Left renal pelvis (tissue), 4 donors: ENCODE results near the gene MRPS5. TPM values are rescaled to one million over a fixed set of nuclear protein-coding genes. Genes with fewer than 3 reads are reported as not detected.

ENCODE experiments used
- polyA plus RNA-seq, 4 donors: library from polyadenylated mRNA; unstranded; fragments of 120-200 nt; gene quantifications; one replicate each; pipeline ENCODE4 v1.2.1, GENCODE V29; 2013; ENCODE audit not compliant: insufficient read length in 4 of 4

MRPS5 gene
- polyA plus RNA-seq, 4 donors: 46.3 to 91.0 (median 66.9) TPM

Other genes starting within 250 kb of the MRPS5 start
- gene MAL, start 96.1 kb downstream of the MRPS5 start, polyA plus RNA-seq: 100 to 1,000 TPM in 3 of 4 donors, 1 to 10 TPM in 1; 6.3 to 361 (median 310) TPM
- gene ZNF514, start 38.0 kb upstream of the MRPS5 start, polyA plus RNA-seq: 10 to 100 TPM; 18.3 to 42.7 (median 24.7) TPM
- gene ZNF2, start 44.0 kb upstream of the MRPS5 start, polyA plus RNA-seq: 1 to 10 TPM; 7.2 to 9.7 (median 8.9) TPM
- gene ZNF892, start 85.7 kb upstream of the MRPS5 start, polyA plus RNA-seq: 1 to 10 TPM; 4.7 to 5.3 (median 5.1) TPM
- 10 to 100 TPM in 3 of 4 donors, 1 to 10 TPM in 1; 1.7 to 50.5 (median 31.7) TPM for gene PROM2, start 152.6 kb upstream of the MRPS5 start, polyA plus RNA-seq
- gene KCNIP3, start 175.5 kb upstream of the MRPS5 start, polyA plus RNA-seq: 10 to 100 TPM in 3 of 4 donors, 1 to 10 TPM in 1; 8.7 to 18.9 (median 11.4) TPM